Liver (tissue), 9 donors: ENCODE data around the gene ZDHHC18. TPM values are rescaled to one million over a fixed set of nuclear protein-coding genes. Genes with fewer than 3 reads are reported as not detected.

Experiments used
- DNase-seq: peaks from one replicate; pipeline ENCODE4 v3.0.0-alpha.2; 2017; ENCODE audit warnings: low spot score
- H3K27ac ChIP-seq, 2 donors: one replicate each; pipeline ENCODE4 v1.7.0; 2013; ENCODE audit warnings: inconsistent platforms in 2 of 2, low read length in 2 of 2, control low read depth in 1 of 2, low read depth in 1 of 2, mild to moderate bottlenecking in 1 of 2
- H3K27me3 ChIP-seq, 4 donors: one replicate each; pipeline versions ENCODE4 v1.6.1 to v1.7.0; 2013; ENCODE audit warnings: low read length in 3 of 4, inconsistent platforms in 1 of 4, mild to moderate bottlenecking in 1 of 4, moderate library complexity in 1 of 4; ENCODE audit not compliant: control insufficient read depth in 4 of 4, insufficient read depth in 4 of 4
- H3K36me3 ChIP-seq, 4 donors: one replicate each; pipeline versions ENCODE4 v1.6.1 to v1.7.0; 2013; ENCODE audit warnings: low read length in 3 of 4, mild to moderate bottlenecking in 3 of 4, low read depth in 1 of 4, moderate library complexity in 1 of 4; ENCODE audit not compliant: control insufficient read depth in 4 of 4, insufficient read depth in 3 of 4
- H3K4me1 ChIP-seq, 4 donors: one replicate each; pipeline versions ENCODE4 v1.6.1 to v1.7.0; 2013; ENCODE audit warnings: low read length in 3 of 4, mild to moderate bottlenecking in 3 of 4, moderate library complexity in 1 of 4; ENCODE audit not compliant: control insufficient read depth in 4 of 4, insufficient read depth in 4 of 4
- H3K4me3 ChIP-seq, 3 donors: one replicate each; pipeline versions ENCODE4 v1.6.1 to v1.7.0; 2013; ENCODE audit warnings: low read length in 3 of 3, control low read depth in 1 of 3, low read depth in 1 of 3, mild to moderate bottlenecking in 1 of 3
- H3K9ac ChIP-seq, 2 donors: one replicate each; pipeline ENCODE4 v1.7.0; 2013; ENCODE audit warnings: low read length in 2 of 2, mild to moderate bottlenecking in 2 of 2, moderate library complexity in 2 of 2, control low read depth in 1 of 2, low read depth in 1 of 2
- H3K9me3 ChIP-seq, 4 donors: one replicate each; pipeline versions ENCODE4 v1.6.1 to v1.7.0; 2013; ENCODE audit warnings: low read length in 3 of 4; ENCODE audit not compliant: control insufficient read depth in 4 of 4
- CTCF ChIP-seq: fragments of 150-350 bp; IDR thresholded peaks from 2 replicates; pipeline ENCODE4 v1.5.1; 2017; ENCODE audit warnings: improper control_type of control experiment, low read depth, low read length; ENCODE audit not compliant: missing input control
- FOXA1 ChIP-seq: IDR thresholded peaks from 2 replicates; pipeline ENCODE4 v1.6.1; 2016; ENCODE audit warnings: antibody characterized with exemption
- FOXA2 ChIP-seq: IDR thresholded peaks from 2 replicates; pipeline ENCODE4 v1.6.1; 2016; ENCODE audit warnings: antibody characterized with exemption
- HNF4A ChIP-seq, 2 donors: conservative IDR thresholded peaks; 2 replicates each; pipeline ENCODE4 v1.6.1; 2016; ENCODE audit warnings: antibody characterized with exemption in 2 of 2, mild to moderate bottlenecking in 2 of 2
- HNF4G ChIP-seq: IDR thresholded peaks from 2 replicates; pipeline ENCODE4 v1.6.1; 2016; ENCODE audit warnings: antibody characterized with exemption
- JUND ChIP-seq, 2 donors: IDR thresholded peaks; 2 replicates each; pipeline ENCODE4 v1.6.1; 2016; ENCODE audit warnings: antibody characterized with exemption in 2 of 2
- MAX ChIP-seq: IDR thresholded peaks from 2 replicates; pipeline ENCODE4 v1.6.1; 2016; ENCODE audit warnings: antibody characterized with exemption
- NR2F2 ChIP-seq: IDR thresholded peaks from 2 replicates; pipeline ENCODE4 v1.6.1; 2016; ENCODE audit warnings: antibody characterized with exemption
- RAD21 ChIP-seq, 2 donors: IDR thresholded peaks; 2 replicates each; pipeline ENCODE4 v1.6.1; 2016; ENCODE audit warnings: antibody characterized with exemption in 2 of 2, mild to moderate bottlenecking in 2 of 2
- RXRA ChIP-seq, 2 donors: IDR thresholded peaks; 2 replicates each; pipeline ENCODE4 v1.6.1; 2017 to 2018; ENCODE audit warnings: antibody characterized with exemption in 2 of 2, mild to moderate bottlenecking in 1 of 2
- SP1 ChIP-seq: IDR thresholded peaks from 2 replicates; pipeline ENCODE4 v1.6.1; 2018; ENCODE audit warnings: antibody characterized with exemption, mild to moderate bottlenecking
- TAF1 ChIP-seq: conservative IDR thresholded peaks from 2 replicates; pipeline ENCODE4 v1.6.1; 2016; ENCODE audit warnings: antibody characterized with exemption, mild to moderate bottlenecking
- YY1 ChIP-seq: IDR thresholded peaks from 2 replicates; pipeline ENCODE4 v1.6.1; 2016; ENCODE audit warnings: antibody characterized with exemption, mild to moderate bottlenecking
- WGBS: extraction: QIAGEN DNeasy Blood & Tissue Kit; methylation state at CpG from one replicate; pipeline ENCODE4 v1.1.7; 2013; 5-methylcytosine and 5-hydroxymethylcytosine counted together
- polyA plus RNA-seq, 2 donors: library from polyadenylated mRNA; stranded (reverse) in 1 of 2; unstranded in 1 of 2; fragments of 200-250 nt in 1 of 2; fragments of >200 nt in 1 of 2; fragmentation: Nextera tagmentation in 1 of 2; extraction: Ambion mirVana in 1 of 2; gene quantifications; one replicate each; pipeline versions ENCODE4 v1.2.1 to v1.2.3, GENCODE V29; 2013 to 2015
- total RNA-seq, 2 donors: library from RNA; depleted of rRNA; stranded (reverse); fragments of >200 nt; gene quantifications; one replicate each; pipeline ENCODE4 v1.2.3, GENCODE V29; 2014
- TF ChIP-seq, protein P1 (sequence below): IDR thresholded peaks from 2 replicates; pipeline ENCODE4 v1.6.1; 2016; ENCODE audit warnings: antibody characterized with exemption
- TF ChIP-seq, protein P2 (sequence below): IDR thresholded peaks from 2 replicates; pipeline ENCODE4 v1.6.1; 2016; ENCODE audit warnings: antibody characterized with exemption
- donor health status: healthy.
- donor health status: healthy.
- donor health status: healthy.
- donor health status: healthy.
- donor health status: healthy.

Gene ZDHHC18
- total and polyA plus RNA-seq, 4 donors, result 2.6 to 9.2 (median 7.9) TPM

DNA sequence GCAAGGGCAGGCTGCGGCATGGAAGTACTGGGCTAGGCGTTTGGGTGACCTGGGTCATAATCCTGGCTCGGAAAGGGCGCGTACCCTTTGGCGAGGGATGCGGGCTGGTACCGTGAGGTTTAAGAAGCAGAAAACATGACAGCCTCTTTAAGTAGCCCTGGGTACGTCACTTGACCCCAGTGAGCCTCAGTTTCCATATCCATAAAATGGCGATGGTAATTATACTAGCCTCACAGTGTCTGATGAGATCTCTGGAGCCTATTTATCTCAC, 38.0 kb upstream of the ZDHHC18 start:
- Histone ChIP-seq H3K9ac (peak overlapping the region; percentile 98 to 99), H3K36me3 (peaks cover 0 to 4% (median 0%) of the 10 kb centered on the region in 4 donors), H3K9me3 (no peaks in the 10 kb centered on the region), H3K27me3 (no peaks in the 10 kb centered on the region), H3K27ac (peak overlapping the region; percentile 99 to 100), H3K4me3 (peak overlapping the region; percentile 74 to 94 (median 75)), H3K4me1 (peaks cover 10 to 76% (median 41%) of the 10 kb centered on the region in 4 donors)
- TF ChIP-seq FOXA2, result no peak
- no peak for TF ChIP-seq SP1
- no peak for TF ChIP-seq HNF4A (conservative IDR thresholded peaks at IDR 0.05)
- TF ChIP-seq, protein P1, sequence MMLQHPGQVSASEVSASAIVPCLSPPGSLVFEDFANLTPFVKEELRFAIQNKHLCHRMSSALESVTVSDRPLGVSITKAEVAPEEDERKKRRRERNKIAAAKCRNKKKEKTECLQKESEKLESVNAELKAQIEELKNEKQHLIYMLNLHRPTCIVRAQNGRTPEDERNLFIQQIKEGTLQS, result no peak
- TF ChIP-seq TAF1, result no peak
- TF ChIP-seq MAX, result no peak
- TF ChIP-seq, protein P2, sequence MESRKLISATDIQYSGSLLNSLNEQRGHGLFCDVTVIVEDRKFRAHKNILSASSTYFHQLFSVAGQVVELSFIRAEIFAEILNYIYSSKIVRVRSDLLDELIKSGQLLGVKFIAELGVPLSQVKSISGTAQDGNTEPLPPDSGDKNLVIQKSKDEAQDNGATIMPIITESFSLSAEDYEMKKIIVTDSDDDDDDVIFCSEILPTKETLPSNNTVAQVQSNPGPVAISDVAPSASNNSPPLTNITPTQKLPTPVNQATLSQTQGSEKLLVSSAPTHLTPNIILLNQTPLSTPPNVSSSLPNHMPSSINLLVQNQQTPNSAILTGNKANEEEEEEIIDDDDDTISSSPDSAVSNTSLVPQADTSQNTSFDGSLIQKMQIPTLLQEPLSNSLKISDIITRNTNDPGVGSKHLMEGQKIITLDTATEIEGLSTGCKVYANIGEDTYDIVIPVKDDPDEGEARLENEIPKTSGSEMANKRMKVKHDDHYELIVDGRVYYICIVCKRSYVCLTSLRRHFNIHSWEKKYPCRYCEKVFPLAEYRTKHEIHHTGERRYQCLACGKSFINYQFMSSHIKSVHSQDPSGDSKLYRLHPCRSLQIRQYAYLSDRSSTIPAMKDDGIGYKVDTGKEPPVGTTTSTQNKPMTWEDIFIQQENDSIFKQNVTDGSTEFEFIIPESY, result no peak
- no peak for TF ChIP-seq RXRA (IDR thresholded peaks at IDR 0.05)
- no peak for TF ChIP-seq JUND (IDR thresholded peaks at IDR 0.05)
- TF ChIP-seq YY1, result no peak
- TF ChIP-seq HNF4G, result no peak
- WGBS, result under 1% methylated on average over 10 of the region's 10 CpGs
- DNase-seq, result no peak

GRCh38 chr1:26788836-26789611, 37.5 kb upstream of the ZDHHC18 start:
- peaks cover 12 to 76% (median 42%) of the 10 kb centered on the region in 4 donors for H3K4me1 ChIP-seq
- under 1% methylated on average over 19 of the region's 19 CpGs for WGBS

More at GRCh38 chr1:26788836-26789611, 37.5 kb upstream of the ZDHHC18 start:
- TF ChIP-seq YY1 (peak; percentile 32), NR2F2 (no peak), RXRA (IDR thresholded peaks at IDR 0.05) (peak; percentile 49 to 67), SP1 (peak; percentile 32), CTCF (peak; percentile 99), HNF4A (conservative IDR thresholded peaks at IDR 0.05) (peak; percentile 10 to 30), TAF1 (peak; percentile 47), FOXA2 (no peak), FOXA1 (peak; percentile 13), RAD21 (IDR thresholded peaks at IDR 0.05) (peak; percentile 100)
- TF ChIP-seq, protein P1, result no peak
- peak; percentile 83 for DNase-seq
- Histone ChIP-seq H3K27ac (peak overlapping the region; percentile 99 to 100), H3K9me3 (no peaks in the 10 kb centered on the region), H3K9ac (peak overlapping the region; percentile 98 to 99), H3K4me3 (peak overlapping the region; percentile 74 to 94 (median 75)), H3K36me3 (peaks cover 0 to 4% (median 0%) of the 10 kb centered on the region in 4 donors), H3K27me3 (no peaks in the 10 kb centered on the region)
